HepG2 (cell line): ENCODE data around the gene VRK3. TPM values are rescaled to one million over a fixed set of nuclear protein-coding genes. Genes with fewer than 3 reads are reported as not detected.

Experiments
- CAMTA2 ChIP-seq: sonication (generic); formaldehyde crosslinking; IDR thresholded peaks from 2 replicates; pipeline ENCODE4 v1.4.0; 2020; ENCODE audit warnings: mild to moderate bottlenecking, missing genetic modification reagents, borderline replicate concordance
- FOXA1 ChIP-seq, 2 experiments: fragments of 450-650 bp in 1 of 2; sonication (generic) in 1 of 2; formaldehyde crosslinking in 1 of 2; IDR thresholded peaks; 2 replicates each; pipeline versions ENCODE4 v1.4.0 to v1.6.1; 2016 to 2020; ENCODE audit warnings: missing genetic modification reagents in 1 of 2
- HBP1 ChIP-seq: IDR thresholded peaks from 2 replicates; pipeline ENCODE4 v1.6.1; 2016; ENCODE audit warnings: low read depth, control low read depth
- KLF9 ChIP-seq: IDR thresholded peaks from 2 replicates; pipeline ENCODE4 v1.6.1; 2016; ENCODE audit warnings: low read depth
- PHF20 ChIP-seq: sonication (generic); formaldehyde crosslinking; IDR thresholded peaks from 2 replicates; pipeline ENCODE4 v1.5.0; 2020; ENCODE audit warnings: mild to moderate bottlenecking, missing genetic modification reagents
- RCOR2 ChIP-seq: IDR thresholded peaks from 2 replicates; pipeline ENCODE4 v1.6.1; 2016; ENCODE audit warnings: missing biosample characterization, missing genetic modification reagents
- REL ChIP-seq: sonication (generic); formaldehyde crosslinking; conservative IDR thresholded peaks from 2 replicates; pipeline ENCODE4 v1.8.0; 2022; ENCODE audit warnings: mild to moderate bottlenecking, missing genetic modification reagents, moderate library complexity
- RFXANK ChIP-seq: IDR thresholded peaks from 2 replicates; pipeline ENCODE4 v1.6.1; 2016
- SETDB1 ChIP-seq: sonication (generic); formaldehyde crosslinking; IDR thresholded peaks from 2 replicates; pipeline ENCODE4 v1.5.1; 2020; ENCODE audit warnings: missing genetic modification reagents, mild to moderate bottlenecking, borderline replicate concordance
- STAT5B ChIP-seq: sonication (generic); formaldehyde crosslinking; IDR thresholded peaks from 2 replicates; pipeline ENCODE4 v1.4.0; 2020; ENCODE audit warnings: missing genetic modification reagents
- TIGD3 ChIP-seq: sonication (generic); formaldehyde crosslinking; IDR thresholded peaks from 2 replicates; pipeline ENCODE4 v1.5.1; 2020; ENCODE audit warnings: mild to moderate bottlenecking, missing genetic modification reagents, borderline replicate concordance
- TP53 ChIP-seq: sonication (generic); formaldehyde crosslinking; conservative IDR thresholded peaks from 2 replicates; pipeline ENCODE4 v1.4.0; 2020; ENCODE audit warnings: missing genetic modification reagents
- ZFP62 ChIP-seq: sonication (generic); formaldehyde crosslinking; IDR thresholded peaks from 2 replicates; pipeline ENCODE4 v1.4.0; 2020; ENCODE audit warnings: missing genetic modification reagents
- ZNF562 ChIP-seq: sonication (generic); formaldehyde crosslinking; IDR thresholded peaks from 2 replicates; pipeline ENCODE4 v1.8.0; 2022; ENCODE audit warnings: missing genetic modification reagents, borderline replicate concordance
- ZNF574 ChIP-seq: sonication (generic); formaldehyde crosslinking; IDR thresholded peaks from 2 replicates; pipeline ENCODE4 v1.4.0; 2020; ENCODE audit warnings: missing genetic modification reagents
- polyA plus RNA-seq, 8 experiments: library from polyadenylated mRNA; depleted of rRNA in 3 of 8; stranded (reverse) in 7 of 8; unstranded in 1 of 8; fragments of >200 nt; fragmentation: Illumina TruSeq in 4 of 8; extraction: Trizol in 4 of 8; gene quantifications; 2 replicates each; pipeline versions ENCODE4 v1.2.1 to v1.2.3, GENCODE V29; 2011 to 2016; ENCODE audit warnings: low read depth in 4 of 8, missing spikeins in 1 of 8, mixed read lengths in 1 of 8; ENCODE audit not compliant: insufficient read depth in 1 of 8
- total RNA-seq, 5 experiments: library from RNA; depleted of rRNA; stranded (reverse); fragments of >200 nt; fragmentation: Illumina TruSeq; extraction: Trizol; gene quantifications; 2 replicates each; pipeline ENCODE4 v1.2.3, GENCODE V29; 2016; ENCODE audit warnings: low read depth in 1 of 5

Gene VRK3
- total and polyA plus RNA-seq, 2 of the 13 experiments (the other 11 are each of a cell fraction or from before 2014, with no cell fraction given) = 23.8 to 28.3 TPM

GRCh38 chr19:49929121-49929610 is 96.0 kb downstream of the VRK3 start, which contains the start of the genes ATF5 and NUP62 (continued):
- no peak for TF ChIP-seq ZNF562 (CRISPR knock-in tag)
- TF ChIP-seq RCOR2 (CRISPR knock-in tag) = no peak
- peak; percentile 83 for TF ChIP-seq STAT5B (CRISPR knock-in tag)
- TF ChIP-seq SETDB1 (CRISPR knock-in tag) = no peak
- TF ChIP-seq TIGD3 (CRISPR knock-in tag) = 0 out of 2 replicates have a peak, but pooled peaks have one; percentile 49
- peak; percentile 89 for TF ChIP-seq KLF9 (CRISPR knock-in tag)
- TF ChIP-seq RFXANK (CRISPR knock-in tag) = peak; percentile 51; the same call in 1 of the 2 replicates
- TF ChIP-seq TP53 (CRISPR knock-in tag) = no peak; the same call in 1 of the 2 replicates
- no peak for TF ChIP-seq ZFP62 (CRISPR knock-in tag)
- peak; percentile 70 for TF ChIP-seq REL (CRISPR knock-in tag)
- no peak for TF ChIP-seq FOXA1 (IDR thresholded peaks at IDR 0.05)
- no peak; the same call in 1 of the 2 replicates for TF ChIP-seq FOXA1 (CRISPR knock-in tag; IDR thresholded peaks at IDR 0.05)
- peak; percentile 88 for TF ChIP-seq ZNF574 (CRISPR knock-in tag)
- no peak; the same call in 1 of the 2 replicates for TF ChIP-seq HBP1
- peak; percentile 81 for TF ChIP-seq PHF20 (CRISPR knock-in tag)
- 0 out of 2 replicates have a peak, but pooled peaks have one; percentile 43 for TF ChIP-seq CAMTA2 (CRISPR knock-in tag)
